H1 (cell line): ENCODE data around the gene TMC6. TPM values are rescaled to one million over a fixed set of nuclear protein-coding genes. Genes with fewer than 3 reads are reported as not detected.
"Not testable (repeated sequence)": the region's sequence is repeated elsewhere in the genome, so short reads cannot be mapped to it uniquely, and the experiment has no call there.

Source experiments
- CTCF ChIA-PET: fragments of 300-600 bp; sonication (Branson Sonifier 250); formaldehyde crosslinking; loops from one replicate; lab custom pipeline; 2021; ENCODE audit not compliant: partially characterized antibody; lab: Charles Lee
- POLR2A ChIA-PET: fragments of 300-600 bp; sonication (Branson Sonifier 250); formaldehyde crosslinking; loops from one replicate; lab custom pipeline; 2021; ENCODE audit warnings: inconsistent platforms; ENCODE audit not compliant: partially characterized antibody; lab: Charles Lee
- DNase-seq, 2 experiments: peaks; one replicate each; pipeline versions ENCODE4 v3.0.0 to v3.0.0-alpha.2; 2010 to 2022; ENCODE audit warnings: low spot score in 2 of 2, low read depth in 1 of 2, mixed read lengths in 1 of 2
- FAIRE-seq: peaks from 2 replicates; lab custom pipeline; 2011; peaks lifted over from hg19 to GRCh38; lab: Jason Lieb, UNC
- H2AFZ ChIP-seq: 2 replicates; pipeline ENCODE4 v1.8.1; 2012; ENCODE audit warnings: low read length, inconsistent platforms
- H2AK5ac ChIP-seq: 2 replicates; pipeline ENCODE4 v1.6.1; 2013; ENCODE audit warnings: low read depth, low read length
- H2BK120ac ChIP-seq: replicated peaks from 2 replicates; pipeline ENCODE3; 2013; ENCODE audit warnings: low read depth, low read length, inconsistent platforms
- H2BK12ac ChIP-seq: 2 replicates; pipeline ENCODE4 v1.6.1; 2013; ENCODE audit warnings: low read depth, low read length
- H2BK15ac ChIP-seq: 2 replicates; pipeline ENCODE4 v1.6.1; 2013; ENCODE audit warnings: low read length
- H2BK20ac ChIP-seq: 2 replicates; pipeline ENCODE4 v1.6.1; 2013; ENCODE audit warnings: low read length
- H2BK5ac ChIP-seq: 2 replicates; pipeline ENCODE4 v1.6.1; 2013; ENCODE audit warnings: low read depth, low read length
- H3K14ac ChIP-seq: 2 replicates; pipeline ENCODE4 v1.6.1; 2013; ENCODE audit warnings: inconsistent platforms; ENCODE audit not compliant: insufficient read length
- H3K18ac ChIP-seq: 2 replicates; pipeline ENCODE4 v1.6.1; 2013; ENCODE audit warnings: low read length; ENCODE audit errors: extremely low read depth
- H3K23ac ChIP-seq: 2 replicates; pipeline ENCODE4 v1.6.1; 2013; ENCODE audit warnings: inconsistent platforms; ENCODE audit not compliant: insufficient read length
- H3K23me2 ChIP-seq: 2 replicates; pipeline ENCODE4 v1.6.1; 2013; ENCODE audit warnings: low read depth, low read length
- H3K27ac ChIP-seq: 2 replicates; pipeline ENCODE4 v1.6.1; 2011; ENCODE audit warnings: low read depth, low read length, inconsistent platforms
- H3K27me3 ChIP-seq, 4 experiments: replicated peaks in 1 of 4; 1 replicate in 1 of 4; 2 replicates in 3 of 4; pipeline versions ENCODE4 v1.6.1 to v1.8.1; 2011 to 2013; ENCODE audit warnings: low read length in 3 of 4, mild to moderate bottlenecking in 3 of 4, inconsistent platforms in 2 of 4, mixed read lengths in 2 of 4, moderate library complexity in 1 of 4; ENCODE audit not compliant: control insufficient read depth in 3 of 4, insufficient read depth in 3 of 4; ENCODE audit errors: extremely low read depth in 1 of 4
- H3K36me3 ChIP-seq, 4 experiments: 2 replicates each; pipeline versions ENCODE4 v1.6.1 to v1.8.1; 2011 to 2013; ENCODE audit warnings: mild to moderate bottlenecking in 4 of 4, low read length in 3 of 4, moderate library complexity in 2 of 4, control low read depth in 1 of 4, inconsistent platforms in 1 of 4; ENCODE audit not compliant: insufficient read depth in 4 of 4, control insufficient read depth in 2 of 4
- H3K4ac ChIP-seq: replicated peaks from 2 replicates; pipeline ENCODE3; 2013; ENCODE audit warnings: low read length, low read depth, mixed read lengths, inconsistent platforms; ENCODE audit not compliant: insufficient read length
- H3K4me1 ChIP-seq, 4 experiments: replicated peaks in 1 of 4; 1 replicate in 1 of 4; 2 replicates in 3 of 4; pipeline versions ENCODE4 v1.6.1 to v1.8.1; 2011 to 2013; ENCODE audit warnings: low read length in 3 of 4, inconsistent platforms in 2 of 4, mixed read lengths in 1 of 4; ENCODE audit not compliant: insufficient read depth in 4 of 4, control insufficient read depth in 3 of 4
- H3K4me2 ChIP-seq, 2 experiments: 2 replicates each; pipeline versions ENCODE4 v1.6.1 to v1.8.1; 2011 to 2013; ENCODE audit warnings: low read depth in 2 of 2, low read length in 2 of 2, control low read depth in 1 of 2, inconsistent platforms in 1 of 2, mild to moderate bottlenecking in 1 of 2; ENCODE audit not compliant: insufficient read depth in 1 of 2
- H3K4me3 ChIP-seq, 4 experiments: fragments of 200-600, 300-600 bp in 1 of 4; sonication (generic), shearing (Covaris generic), sonication (Bioruptor Twin) in 1 of 4; 2 replicates each; pipeline versions ENCODE4 v1.5.1 to v1.8.1; 2011 to 2016; ENCODE audit warnings: low read length in 4 of 4, low read depth in 3 of 4, control low read depth in 2 of 4, inconsistent platforms in 2 of 4, mild to moderate bottlenecking in 2 of 4, mixed read lengths in 1 of 4, moderate library complexity in 1 of 4; ENCODE audit not compliant: insufficient read depth in 2 of 4; ENCODE audit errors: extremely low read depth in 1 of 4
- H3K56ac ChIP-seq: replicated peaks from 2 replicates; pipeline ENCODE3; 2013; ENCODE audit warnings: low read depth, mild to moderate bottlenecking, mixed read lengths, low read length, inconsistent platforms; ENCODE audit not compliant: insufficient read length
- H3K79me1 ChIP-seq: 2 replicates; pipeline ENCODE4 v1.6.1; 2013; ENCODE audit warnings: low read depth, low read length, control low read depth
- H3K79me2 ChIP-seq, 2 experiments: 2 replicates each; pipeline versions ENCODE4 v1.6.1 to v1.8.1; 2012 to 2013; ENCODE audit warnings: low read length in 2 of 2, mild to moderate bottlenecking in 2 of 2, inconsistent platforms in 1 of 2; ENCODE audit not compliant: insufficient read depth in 2 of 2, control insufficient read depth in 1 of 2
- H3K9ac ChIP-seq, 4 experiments: replicated peaks in 1 of 4; 1 replicate in 1 of 4; 2 replicates in 3 of 4; pipeline versions ENCODE4 v1.6.1 to v1.8.1; 2011 to 2013; ENCODE audit warnings: low read depth in 3 of 4, low read length in 3 of 4, control low read depth in 2 of 4, mild to moderate bottlenecking in 2 of 4, moderate library complexity in 2 of 4, inconsistent platforms in 1 of 4; ENCODE audit errors: extremely low read depth in 1 of 4
- H3K9me3 ChIP-seq, 2 experiments: 2 replicates each; pipeline versions ENCODE4 v1.6.1 to v1.8.1; 2012 to 2013; ENCODE audit warnings: mild to moderate bottlenecking in 2 of 2, moderate library complexity in 2 of 2, control low read depth in 1 of 2, inconsistent platforms in 1 of 2, low read depth in 1 of 2, low read length in 1 of 2, mixed read lengths in 1 of 2; ENCODE audit not compliant: insufficient read depth in 2 of 2
- H4K20me1 ChIP-seq, 2 experiments: replicated peaks in 1 of 2; 2 replicates each; pipeline versions ENCODE3 to v1.8.1; 2011 to 2013; ENCODE audit warnings: inconsistent platforms in 2 of 2, low read length in 2 of 2, mild to moderate bottlenecking in 1 of 2; ENCODE audit not compliant: insufficient read depth in 2 of 2, control insufficient read depth in 1 of 2
- H4K5ac ChIP-seq: 2 replicates; pipeline ENCODE4 v1.6.1; 2013; ENCODE audit warnings: low read length, low read depth, mixed read lengths, inconsistent platforms; ENCODE audit not compliant: insufficient read length
- H4K8ac ChIP-seq: 2 replicates; pipeline ENCODE4 v1.8.0; 2013; ENCODE audit warnings: mild to moderate bottlenecking, moderate library complexity, low read length, inconsistent platforms; ENCODE audit not compliant: insufficient read depth; ENCODE audit errors: extremely low read depth
- H4K91ac ChIP-seq: replicated peaks from 2 replicates; pipeline ENCODE3; 2013; ENCODE audit warnings: low read length, mixed read lengths, inconsistent platforms; ENCODE audit not compliant: insufficient read length
- BRCA1 ChIP-seq: IDR thresholded peaks from 2 replicates; pipeline ENCODE4 v1.6.1; 2012; ENCODE audit warnings: low read depth, low read length, improper control_type of control experiment
- NRF1 ChIP-seq: IDR thresholded peaks from 2 replicates; pipeline ENCODE4 v1.6.1; 2011; ENCODE audit warnings: mild to moderate bottlenecking, low read depth, low read length, improper control_type of control experiment
- SP4 ChIP-seq: IDR thresholded peaks from 2 replicates; pipeline ENCODE4 v1.6.1; 2012; ENCODE audit warnings: low read length, inconsistent platforms
- WGBS, 2 experiments: shearing (Covaris generic) in 1 of 2; methylation state at CpG; one replicate each; pipeline versions ENCODE4 v1.1.6 to v1.1.7; 2013 to 2015; ENCODE audit warnings: low lambda C conversion rate in 2 of 2, mixed read lengths in 2 of 2, inconsistent platforms in 1 of 2, low coverage in 1 of 2, missing lambda C conversion rate in 1 of 2; ENCODE audit not compliant: insufficient replicate concordance in 2 of 2, insufficient coverage in 1 of 2, insufficient read length in 1 of 2; ENCODE audit errors: extremely low coverage in 1 of 2, missing lambda C conversion rate in 1 of 2; 5-methylcytosine and 5-hydroxymethylcytosine counted together
- polyA plus RNA-seq, 7 experiments: library from polyadenylated mRNA; depleted of rRNA in 3 of 7; stranded (reverse) in 5 of 7; unstranded in 2 of 7; fragments of >200 nt in 5 of 7; fragments of 200-250 nt in 2 of 7; gene quantifications; 1 replicate in 5 of 7; 2 replicates in 1 of 7; 4 replicates in 1 of 7; pipeline versions ENCODE4 v1.2.1 to v1.2.3, GENCODE V29; 2011 to 2013; ENCODE audit warnings: missing spikeins in 2 of 7, mixed read lengths in 2 of 7
- total RNA-seq: library from RNA; stranded (reverse); fragmentation: NEBNext Ultra II Directional; extraction: Animal tissue kit (Norgen Biotek cat#: 25700); gene quantifications from 2 replicates; pipeline ENCODE4 v1.2.1, GENCODE V29; 2021
- TF ChIP-seq, protein P1 (sequence below): IDR thresholded peaks from 2 replicates; pipeline ENCODE4 v1.6.1; 2012; ENCODE audit warnings: inconsistent platforms
- TF ChIP-seq, protein P2 (sequence below): IDR thresholded peaks from 2 replicates; pipeline ENCODE4 v1.6.1; 2012; ENCODE audit warnings: low read length, inconsistent platforms

Gene TMC6
- total and polyA plus RNA-seq, 2 of the 8 experiments (the other 6 are each of a cell fraction or from before 2014, with no cell fraction given), result 39.4 to 77.6 TPM

DNA sequence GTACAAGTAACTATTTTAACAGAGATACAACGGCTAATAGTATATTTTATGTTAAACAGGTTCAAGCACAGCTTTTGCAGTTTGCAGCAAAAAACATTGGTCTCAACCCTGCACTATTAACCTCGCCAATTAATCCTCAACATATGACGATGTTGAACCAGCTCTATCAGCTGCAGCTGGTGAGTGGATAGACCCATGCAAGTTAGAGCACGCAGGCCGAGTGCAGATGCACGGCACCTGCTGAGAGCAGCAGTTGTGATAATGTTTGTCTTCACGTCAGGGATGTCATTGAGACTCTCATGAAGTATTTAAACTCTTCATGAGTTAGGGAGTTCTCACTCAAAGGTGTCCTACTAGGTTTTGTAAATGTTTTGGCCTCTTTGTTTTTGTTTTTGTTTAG is 45.6 kb downstream of the TMC6 start (continued):
- TF ChIP-seq, protein P1, sequence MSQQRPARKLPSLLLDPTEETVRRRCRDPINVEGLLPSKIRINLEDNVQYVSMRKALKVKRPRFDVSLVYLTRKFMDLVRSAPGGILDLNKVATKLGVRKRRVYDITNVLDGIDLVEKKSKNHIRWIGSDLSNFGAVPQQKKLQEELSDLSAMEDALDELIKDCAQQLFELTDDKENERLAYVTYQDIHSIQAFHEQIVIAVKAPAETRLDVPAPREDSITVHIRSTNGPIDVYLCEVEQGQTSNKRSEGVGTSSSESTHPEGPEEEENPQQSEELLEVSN, result no peak
- TF ChIP-seq BRCA1 (no peak), NRF1 (no peak), SP4 (no peak)
- TF ChIP-seq, protein P2, sequence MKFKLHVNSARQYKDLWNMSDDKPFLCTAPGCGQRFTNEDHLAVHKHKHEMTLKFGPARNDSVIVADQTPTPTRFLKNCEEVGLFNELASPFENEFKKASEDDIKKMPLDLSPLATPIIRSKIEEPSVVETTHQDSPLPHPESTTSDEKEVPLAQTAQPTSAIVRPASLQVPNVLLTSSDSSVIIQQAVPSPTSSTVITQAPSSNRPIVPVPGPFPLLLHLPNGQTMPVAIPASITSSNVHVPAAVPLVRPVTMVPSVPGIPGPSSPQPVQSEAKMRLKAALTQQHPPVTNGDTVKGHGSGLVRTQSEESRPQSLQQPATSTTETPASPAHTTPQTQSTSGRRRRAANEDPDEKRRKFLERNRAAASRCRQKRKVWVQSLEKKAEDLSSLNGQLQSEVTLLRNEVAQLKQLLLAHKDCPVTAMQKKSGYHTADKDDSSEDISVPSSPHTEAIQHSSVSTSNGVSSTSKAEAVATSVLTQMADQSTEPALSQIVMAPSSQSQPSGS, result no peak

GRCh38 chr17:78082355-78082872 is 46.1 kb downstream of the TMC6 start:
- FAIRE-seq, result not testable (repeated sequence)

More at GRCh38 chr17:78082355-78082872, 46.1 kb downstream of the TMC6 start:
- not testable (repeated sequence) for H3K79me1 ChIP-seq, H4K8ac ChIP-seq, H4K20me1 ChIP-seq, H3K4ac ChIP-seq, H3K9ac ChIP-seq, H3K14ac ChIP-seq, H3K23me2 ChIP-seq, H2BK120ac ChIP-seq, H2BK15ac ChIP-seq, H3K4me2 ChIP-seq, H3K9me3 ChIP-seq, H3K27ac ChIP-seq, H3K79me2 ChIP-seq, H3K4me3 ChIP-seq, H4K5ac ChIP-seq, H2AFZ ChIP-seq, H3K56ac ChIP-seq, H3K18ac ChIP-seq, H2BK12ac ChIP-seq, H2BK20ac ChIP-seq, H3K4me1 ChIP-seq, H3K23ac ChIP-seq, H2AK5ac ChIP-seq, H2BK5ac ChIP-seq, H3K27me3 ChIP-seq, DNase-seq, H4K91ac ChIP-seq
- ChIA-PET CTCF (interaction anchor here (1.3 to 2.2 kb wide), 4 partner anchors 9 to 94 kb away, joined by 4 to 5 read pairs (median 5); no protein-coding TSS in a partner anchor), POLR2A (interaction anchor here (1.3 kb wide), 1 partner anchor 104 kb away, joined by 3 read pairs; no protein-coding TSS in a partner anchor)
- peaks cover 20 to 50% (median 35%) of the 10 kb centered on the region in 4 experiments; a peak in 7 of 8 replicates for H3K36me3 ChIP-seq
- WGBS, 2 experiments, result 89% methylated on average over 5 of the region's 5 CpGs; no CpG with 5 or more reads in 1 of the 2 experiments
